ENCODE data around the gene ANGEL2.

- no peak for TF ChIP-seq CTCF (conservative IDR thresholded peaks at IDR 0.05; ENCODE audit: low read length)
- no peak for TF ChIP-seq EZH2phosphoT487 (IDR thresholded peaks at IDR 0.05; ENCODE audit: borderline replicate concordance, low read depth, low read length)
Observed at GRCh38 chr1:212957546-212957945, 58.1 kb downstream of the ANGEL2 start.

Data from OCI-LY7 (cell line).